Loucy (cell line): ENCODE results near the gene RAB44.

Source experiments
- H2AFZ ChIP-seq: fragments of 200-600 bp; sonication (generic); 2 replicates; pipeline ENCODE4 v1.6.0; 2016; ENCODE audit warnings: antibody characterized with exemption, mild to moderate bottlenecking, low read length, moderate library complexity
- H3F3A ChIP-seq: fragments of 200-600 bp; 2 replicates; pipeline ENCODE4 v1.6.0; 2016; ENCODE audit warnings: antibody characterized with exemption, low read depth, mild to moderate bottlenecking
- H3K27me3 ChIP-seq: fragments of 200-600 bp; sonication (generic); 2 replicates; pipeline ENCODE4 v1.6.1; 2014; ENCODE audit warnings: low read length, mild to moderate bottlenecking; ENCODE audit not compliant: insufficient read depth, poor library complexity, severe bottlenecking
- H3K36me3 ChIP-seq: fragments of 200-600 bp; sonication (generic); 2 replicates; pipeline ENCODE4 v1.6.1; 2016; ENCODE audit warnings: low read length; ENCODE audit not compliant: insufficient read depth
- H3K4me1 ChIP-seq: fragments of 200-600 bp; sonication (generic); 2 replicates; pipeline ENCODE4 v1.5.1; 2014; ENCODE audit warnings: low read length, mild to moderate bottlenecking; ENCODE audit not compliant: insufficient read depth, poor library complexity, severe bottlenecking
- H3K4me2 ChIP-seq: fragments of 200-600 bp; sonication (generic); 2 replicates; pipeline ENCODE4 v1.6.0; 2014; ENCODE audit warnings: antibody characterized with exemption, low read length, low read depth, mild to moderate bottlenecking; ENCODE audit not compliant: poor library complexity, severe bottlenecking
- H3K4me3 ChIP-seq: fragments of 200-600 bp; sonication (generic); 2 replicates; pipeline ENCODE4 v1.5.1; 2014; ENCODE audit warnings: low read length, mild to moderate bottlenecking, mixed read lengths; ENCODE audit not compliant: poor library complexity, severe bottlenecking
- H3K79me2 ChIP-seq: fragments of 200-600 bp; sonication (generic); 2 replicates; pipeline ENCODE4 v1.6.1; 2014; ENCODE audit warnings: low read length; ENCODE audit not compliant: insufficient read depth
- H3K9ac ChIP-seq: fragments of 200-600 bp; sonication (generic); 2 replicates; pipeline ENCODE4 v1.6.0; 2014; ENCODE audit warnings: mild to moderate bottlenecking, low read depth, low read length, moderate library complexity; ENCODE audit not compliant: poor library complexity, severe bottlenecking
- H3K9me2 ChIP-seq: fragments of 200-600 bp; sonication (generic); replicated peaks from 2 replicates; pipeline ENCODE4 v1.6.1; 2016; ENCODE audit warnings: low read depth, low read length, mixed read lengths
- H3K9me3 ChIP-seq: fragments of 200-600 bp; sonication (generic); 2 replicates; pipeline ENCODE4 v1.6.1; 2014; ENCODE audit warnings: mild to moderate bottlenecking, antibody characterized with exemption, low read length, low read depth; ENCODE audit not compliant: insufficient read depth
- H4K20me1 ChIP-seq: fragments of 200-600 bp; sonication (generic); 2 replicates; pipeline ENCODE4 v1.6.0; 2014; ENCODE audit warnings: antibody characterized with exemption, low read length, mild to moderate bottlenecking; ENCODE audit not compliant: insufficient read depth, poor library complexity, severe bottlenecking
- EZH2phosphoT487 ChIP-seq: fragments of 200-600 bp; IDR thresholded peaks from 2 replicates; pipeline ENCODE4 v1.6.1; 2018; ENCODE audit warnings: antibody characterized with exemption, mild to moderate bottlenecking, moderate library complexity, borderline replicate concordance
- TF ChIP-seq, protein P1 (sequence below): fragments of 200-600 bp; sonication (generic); conservative IDR thresholded peaks from 2 replicates; pipeline ENCODE4 v1.5.1; 2014; ENCODE audit warnings: mild to moderate bottlenecking, antibody characterized with exemption, low read length

RAB44 gene

DNA sequence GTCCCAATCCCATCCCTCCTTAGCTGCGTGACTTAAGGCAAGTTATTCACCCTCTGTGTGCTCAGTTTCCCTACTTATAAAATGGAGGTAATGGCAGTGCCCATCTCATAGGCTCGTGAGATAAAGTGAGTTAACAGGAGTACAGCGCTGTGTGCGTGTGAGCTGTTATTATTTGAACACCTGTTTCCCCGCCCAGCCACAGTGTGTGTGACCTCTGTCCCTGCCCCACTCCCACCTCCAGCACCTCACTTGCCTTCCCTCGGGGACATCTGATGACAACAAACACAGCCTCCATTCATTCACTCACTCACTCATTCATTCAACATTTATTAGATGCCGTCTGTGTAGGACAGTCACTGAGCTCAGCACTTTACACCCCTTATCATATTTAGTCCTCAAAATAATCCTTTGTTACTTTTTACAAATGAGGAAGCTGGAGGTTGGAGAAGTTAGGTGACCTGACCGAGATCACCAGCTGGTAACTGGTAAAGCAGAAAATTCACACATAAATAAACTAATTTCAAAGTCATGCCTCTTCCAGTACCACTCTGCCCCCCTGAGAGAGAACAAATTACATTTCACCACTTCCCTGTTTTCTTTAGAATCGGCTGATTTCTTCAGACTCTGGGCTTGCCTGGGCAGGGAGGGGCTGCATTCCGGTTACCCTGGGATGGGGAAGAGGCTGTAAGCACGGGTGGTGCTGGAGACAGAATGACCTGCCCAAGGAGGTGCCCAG lies 83.0 kb downstream of the RAB44 start:
- no peak overlapping the region for H3K4me2 ChIP-seq
- H3K27me3 ChIP-seq = no peaks in the 10 kb centered on the region
- no peak overlapping the region for H3K9ac ChIP-seq

DNA sequence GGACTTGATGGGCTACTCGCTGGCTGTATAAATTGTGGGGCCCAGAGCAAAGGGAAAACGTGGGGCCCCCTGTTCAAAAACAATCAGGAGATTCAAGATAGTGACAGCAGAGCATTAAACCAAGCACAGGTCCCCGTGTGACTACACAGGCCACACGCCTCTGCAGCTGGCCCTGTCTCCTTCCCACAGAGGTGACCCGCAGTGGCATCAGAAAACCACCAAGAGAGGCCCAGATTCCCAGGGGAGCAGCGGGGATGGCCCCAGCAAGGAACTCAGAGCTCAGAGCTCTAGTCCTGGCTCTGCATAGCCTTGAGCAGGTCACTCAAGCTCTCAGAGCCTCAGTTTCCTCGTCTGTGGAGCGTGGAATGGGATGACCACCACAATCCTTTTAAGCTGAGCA lies 84.0 kb downstream of the RAB44 start:
- TF ChIP-seq EZH2phosphoT487 = no peak
- no peak overlapping the region for H3K4me3 ChIP-seq
- peaks cover 7% of the 10 kb centered on the region for H3K4me1 ChIP-seq
- H3K9me2 ChIP-seq = no peaks in the 10 kb centered on the region
- no peaks in the 10 kb centered on the region for H3K79me2 ChIP-seq
- H4K20me1 ChIP-seq = no peaks in the 10 kb centered on the region
- H3K27me3 ChIP-seq = no peaks in the 10 kb centered on the region
- no peaks in the 10 kb centered on the region for H3K36me3 ChIP-seq
- H3K9ac ChIP-seq = no peak overlapping the region
- H3K9me3 ChIP-seq = no peaks in the 10 kb centered on the region
- no peak overlapping the region for H3K4me2 ChIP-seq
- H2AFZ ChIP-seq = no peak overlapping the region
- H3F3A ChIP-seq = no peaks in the 10 kb centered on the region

More for the DNA sequence above, 83.0 kb downstream of the RAB44 start:
- H3K4me1 ChIP-seq = peaks cover 7% of the 10 kb centered on the region
- H3K79me2 ChIP-seq = no peaks in the 10 kb centered on the region
- H3K36me3 ChIP-seq = no peaks in the 10 kb centered on the region
- H4K20me1 ChIP-seq = no peaks in the 10 kb centered on the region
- no peak overlapping the region for H2AFZ ChIP-seq
- no peak overlapping the region for H3K4me3 ChIP-seq
- H3K9me2 ChIP-seq = no peaks in the 10 kb centered on the region
- TF ChIP-seq, protein P1, sequence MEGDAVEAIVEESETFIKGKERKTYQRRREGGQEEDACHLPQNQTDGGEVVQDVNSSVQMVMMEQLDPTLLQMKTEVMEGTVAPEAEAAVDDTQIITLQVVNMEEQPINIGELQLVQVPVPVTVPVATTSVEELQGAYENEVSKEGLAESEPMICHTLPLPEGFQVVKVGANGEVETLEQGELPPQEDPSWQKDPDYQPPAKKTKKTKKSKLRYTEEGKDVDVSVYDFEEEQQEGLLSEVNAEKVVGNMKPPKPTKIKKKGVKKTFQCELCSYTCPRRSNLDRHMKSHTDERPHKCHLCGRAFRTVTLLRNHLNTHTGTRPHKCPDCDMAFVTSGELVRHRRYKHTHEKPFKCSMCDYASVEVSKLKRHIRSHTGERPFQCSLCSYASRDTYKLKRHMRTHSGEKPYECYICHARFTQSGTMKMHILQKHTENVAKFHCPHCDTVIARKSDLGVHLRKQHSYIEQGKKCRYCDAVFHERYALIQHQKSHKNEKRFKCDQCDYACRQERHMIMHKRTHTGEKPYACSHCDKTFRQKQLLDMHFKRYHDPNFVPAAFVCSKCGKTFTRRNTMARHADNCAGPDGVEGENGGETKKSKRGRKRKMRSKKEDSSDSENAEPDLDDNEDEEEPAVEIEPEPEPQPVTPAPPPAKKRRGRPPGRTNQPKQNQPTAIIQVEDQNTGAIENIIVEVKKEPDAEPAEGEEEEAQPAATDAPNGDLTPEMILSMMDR = no peak
- H3K9me3 ChIP-seq = no peaks in the 10 kb centered on the region
- no peaks in the 10 kb centered on the region for H3F3A ChIP-seq
